Loucy (cell line): ENCODE data around the gene RBM28.

ENCODE experiments used
- H2AFZ ChIP-seq: fragments of 200-600 bp; sonication (generic); 2 replicates; pipeline ENCODE4 v1.6.0; 2016; ENCODE audit warnings: antibody characterized with exemption, mild to moderate bottlenecking, low read length, moderate library complexity
- H3F3A ChIP-seq: fragments of 200-600 bp; 2 replicates; pipeline ENCODE4 v1.6.0; 2016; ENCODE audit warnings: antibody characterized with exemption, low read depth, mild to moderate bottlenecking
- H3K27me3 ChIP-seq: fragments of 200-600 bp; sonication (generic); 2 replicates; pipeline ENCODE4 v1.6.1; 2014; ENCODE audit warnings: low read length, mild to moderate bottlenecking; ENCODE audit not compliant: insufficient read depth, poor library complexity, severe bottlenecking
- H3K36me3 ChIP-seq: fragments of 200-600 bp; sonication (generic); 2 replicates; pipeline ENCODE4 v1.6.1; 2016; ENCODE audit warnings: low read length; ENCODE audit not compliant: insufficient read depth
- H3K4me1 ChIP-seq: fragments of 200-600 bp; sonication (generic); 2 replicates; pipeline ENCODE4 v1.5.1; 2014; ENCODE audit warnings: low read length, mild to moderate bottlenecking; ENCODE audit not compliant: insufficient read depth, poor library complexity, severe bottlenecking
- H3K4me2 ChIP-seq: fragments of 200-600 bp; sonication (generic); 2 replicates; pipeline ENCODE4 v1.6.0; 2014; ENCODE audit warnings: antibody characterized with exemption, low read length, low read depth, mild to moderate bottlenecking; ENCODE audit not compliant: poor library complexity, severe bottlenecking
- H3K4me3 ChIP-seq: fragments of 200-600 bp; sonication (generic); 2 replicates; pipeline ENCODE4 v1.5.1; 2014; ENCODE audit warnings: low read length, mild to moderate bottlenecking, mixed read lengths; ENCODE audit not compliant: poor library complexity, severe bottlenecking
- H3K79me2 ChIP-seq: fragments of 200-600 bp; sonication (generic); 2 replicates; pipeline ENCODE4 v1.6.1; 2014; ENCODE audit warnings: low read length; ENCODE audit not compliant: insufficient read depth
- H3K9ac ChIP-seq: fragments of 200-600 bp; sonication (generic); 2 replicates; pipeline ENCODE4 v1.6.0; 2014; ENCODE audit warnings: mild to moderate bottlenecking, low read depth, low read length, moderate library complexity; ENCODE audit not compliant: poor library complexity, severe bottlenecking
- H3K9me2 ChIP-seq: fragments of 200-600 bp; sonication (generic); replicated peaks from 2 replicates; pipeline ENCODE4 v1.6.1; 2016; ENCODE audit warnings: low read depth, low read length, mixed read lengths
- H3K9me3 ChIP-seq: fragments of 200-600 bp; sonication (generic); 2 replicates; pipeline ENCODE4 v1.6.1; 2014; ENCODE audit warnings: mild to moderate bottlenecking, antibody characterized with exemption, low read length, low read depth; ENCODE audit not compliant: insufficient read depth
- H4K20me1 ChIP-seq: fragments of 200-600 bp; sonication (generic); 2 replicates; pipeline ENCODE4 v1.6.0; 2014; ENCODE audit warnings: antibody characterized with exemption, low read length, mild to moderate bottlenecking; ENCODE audit not compliant: insufficient read depth, poor library complexity, severe bottlenecking
- EZH2phosphoT487 ChIP-seq: fragments of 200-600 bp; IDR thresholded peaks from 2 replicates; pipeline ENCODE4 v1.6.1; 2018; ENCODE audit warnings: antibody characterized with exemption, mild to moderate bottlenecking, moderate library complexity, borderline replicate concordance
- TF ChIP-seq, protein P1 (sequence below): fragments of 200-600 bp; sonication (generic); conservative IDR thresholded peaks from 2 replicates; pipeline ENCODE4 v1.5.1; 2014; ENCODE audit warnings: mild to moderate bottlenecking, antibody characterized with exemption, low read length

Gene RBM28

DNA sequence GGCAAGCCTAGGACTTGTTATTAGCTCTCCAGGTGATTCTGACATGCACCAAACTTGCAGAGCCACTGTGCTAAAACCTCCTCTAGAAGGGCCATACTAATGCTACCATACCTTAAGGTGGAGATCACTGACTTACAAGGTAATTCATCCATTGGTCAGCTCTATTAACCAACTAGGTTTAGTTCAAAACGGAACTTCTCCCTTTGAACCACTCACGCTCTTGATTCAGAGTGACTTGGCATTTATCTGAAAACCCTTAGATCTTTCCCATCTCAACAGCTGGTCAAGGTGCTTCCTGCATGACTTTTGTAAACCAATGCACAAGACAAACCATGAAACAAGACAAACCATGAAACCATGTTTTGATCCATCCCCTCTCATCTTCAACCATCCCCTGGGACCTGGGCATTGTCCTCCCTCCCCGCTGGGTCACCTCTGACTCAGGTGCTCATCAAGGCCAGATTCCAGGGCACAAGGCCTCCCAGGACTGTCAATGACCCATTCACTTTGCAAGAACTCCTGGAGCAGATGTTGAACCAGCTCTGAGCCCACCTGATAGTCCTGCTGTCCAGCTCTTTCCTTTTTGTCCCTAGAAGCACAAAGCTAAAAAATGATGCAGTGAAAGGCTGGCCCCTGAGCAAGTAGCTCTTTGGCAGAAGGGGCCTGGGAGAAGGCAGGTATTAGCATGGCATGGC, 47.3 kb upstream of the RBM28 start:
- no peak overlapping the region for H3K4me2 ChIP-seq
- H3K9me2 ChIP-seq: no peaks in the 10 kb centered on the region
- peaks cover 26% of the 10 kb centered on the region for H3K4me1 ChIP-seq
- no peaks in the 10 kb centered on the region for H3K79me2 ChIP-seq
- no peak overlapping the region for H2AFZ ChIP-seq
- H3F3A ChIP-seq: no peaks in the 10 kb centered on the region
- no peaks in the 10 kb centered on the region for H3K9me3 ChIP-seq
- H3K4me3 ChIP-seq: no peak overlapping the region
- H3K9ac ChIP-seq: no peak overlapping the region
- H3K27me3 ChIP-seq: no peaks in the 10 kb centered on the region
- H3K36me3 ChIP-seq: peaks cover 1% of the 10 kb centered on the region; the same call in 1 of the 2 replicates
- TF ChIP-seq, protein P1, sequence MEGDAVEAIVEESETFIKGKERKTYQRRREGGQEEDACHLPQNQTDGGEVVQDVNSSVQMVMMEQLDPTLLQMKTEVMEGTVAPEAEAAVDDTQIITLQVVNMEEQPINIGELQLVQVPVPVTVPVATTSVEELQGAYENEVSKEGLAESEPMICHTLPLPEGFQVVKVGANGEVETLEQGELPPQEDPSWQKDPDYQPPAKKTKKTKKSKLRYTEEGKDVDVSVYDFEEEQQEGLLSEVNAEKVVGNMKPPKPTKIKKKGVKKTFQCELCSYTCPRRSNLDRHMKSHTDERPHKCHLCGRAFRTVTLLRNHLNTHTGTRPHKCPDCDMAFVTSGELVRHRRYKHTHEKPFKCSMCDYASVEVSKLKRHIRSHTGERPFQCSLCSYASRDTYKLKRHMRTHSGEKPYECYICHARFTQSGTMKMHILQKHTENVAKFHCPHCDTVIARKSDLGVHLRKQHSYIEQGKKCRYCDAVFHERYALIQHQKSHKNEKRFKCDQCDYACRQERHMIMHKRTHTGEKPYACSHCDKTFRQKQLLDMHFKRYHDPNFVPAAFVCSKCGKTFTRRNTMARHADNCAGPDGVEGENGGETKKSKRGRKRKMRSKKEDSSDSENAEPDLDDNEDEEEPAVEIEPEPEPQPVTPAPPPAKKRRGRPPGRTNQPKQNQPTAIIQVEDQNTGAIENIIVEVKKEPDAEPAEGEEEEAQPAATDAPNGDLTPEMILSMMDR: no peak
- TF ChIP-seq EZH2phosphoT487: no peak
- H4K20me1 ChIP-seq: no peaks in the 10 kb centered on the region

DNA sequence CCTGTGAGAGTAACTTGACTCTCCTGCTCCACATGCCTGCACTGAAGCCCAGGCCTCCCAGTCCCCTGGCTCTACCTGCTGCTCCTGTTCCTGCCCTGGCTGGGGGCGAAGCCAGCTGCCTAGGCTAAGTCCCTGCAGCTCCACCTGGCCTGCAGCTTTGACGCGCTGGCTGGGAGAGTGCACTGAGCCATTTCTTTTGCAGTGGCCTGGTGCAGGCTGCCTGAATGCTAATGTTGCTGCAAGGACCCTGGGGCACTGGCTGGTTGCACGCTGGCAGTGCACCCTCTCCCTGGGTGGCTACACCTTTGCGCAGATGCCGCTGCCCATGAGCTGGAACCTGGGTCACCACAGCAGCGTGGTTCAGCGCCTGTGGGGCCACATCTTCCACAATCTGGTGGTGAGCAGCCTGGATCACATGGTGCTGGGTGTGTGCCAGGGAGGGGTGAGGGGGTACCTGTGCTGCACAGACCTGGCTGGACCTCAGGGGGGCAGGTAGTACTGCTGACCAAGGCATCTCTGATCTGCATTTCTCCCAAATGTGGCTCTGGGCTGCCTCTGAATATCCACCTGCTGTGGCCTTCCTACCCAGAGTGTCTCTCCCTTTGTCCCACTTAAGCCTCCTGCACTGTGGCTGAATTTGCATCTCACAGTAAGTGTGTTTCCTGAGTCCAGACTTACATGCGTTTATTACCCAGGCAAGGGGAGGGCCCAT, 46.1 kb upstream of the RBM28 start:
- H3K4me3 ChIP-seq: no peak overlapping the region
- H3K79me2 ChIP-seq: no peaks in the 10 kb centered on the region

DNA sequence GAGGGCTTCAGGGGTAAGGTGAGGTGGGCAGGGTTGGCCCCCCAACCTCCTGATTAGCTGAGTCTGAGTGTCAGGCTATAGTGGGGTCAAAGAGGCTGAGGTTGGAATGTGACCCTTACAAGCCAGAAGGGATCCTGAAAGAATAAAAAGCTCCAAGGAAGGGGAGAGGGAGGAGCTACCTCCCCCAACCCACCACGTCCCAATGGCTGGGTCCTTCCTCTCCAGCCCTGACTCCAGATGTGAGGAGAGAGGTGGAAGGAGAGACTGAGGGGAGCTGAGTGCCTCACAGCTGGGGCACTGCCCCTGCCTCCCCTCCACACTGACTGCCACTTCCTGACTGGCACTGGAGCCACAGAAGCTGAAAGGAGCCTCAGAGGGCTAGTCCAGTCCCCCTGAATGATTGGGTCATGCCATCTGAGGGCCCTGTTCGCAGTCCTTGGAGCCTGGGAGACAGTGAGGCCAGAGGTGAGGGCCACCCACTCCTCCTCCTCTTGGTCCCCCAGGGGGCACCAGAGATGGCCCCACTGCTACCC, 45.4 kb upstream of the RBM28 start:
- H3K9ac ChIP-seq: no peak overlapping the region
- no peaks in the 10 kb centered on the region for H3K27me3 ChIP-seq
- H3K4me1 ChIP-seq: peaks cover 34% of the 10 kb centered on the region

More for the DNA sequence above, 46.1 kb upstream of the RBM28 start:
- peaks cover 33% of the 10 kb centered on the region for H3K4me1 ChIP-seq
- H3K27me3 ChIP-seq: no peaks in the 10 kb centered on the region
- no peaks in the 10 kb centered on the region for H3F3A ChIP-seq
- H4K20me1 ChIP-seq: no peaks in the 10 kb centered on the region
- H2AFZ ChIP-seq: no peak overlapping the region
- H3K9ac ChIP-seq: no peak overlapping the region
- no peaks in the 10 kb centered on the region for H3K9me2 ChIP-seq
- H3K9me3 ChIP-seq: no peaks in the 10 kb centered on the region
- TF ChIP-seq EZH2phosphoT487: no peak
- TF ChIP-seq, protein P1: no peak
- H3K36me3 ChIP-seq: no peaks in the 10 kb centered on the region; the same call in 1 of the 2 replicates
- no peak overlapping the region for H3K4me2 ChIP-seq

More for the DNA sequence above, 45.4 kb upstream of the RBM28 start:
- Histone ChIP-seq H3K4me2 (no peak overlapping the region), H4K20me1 (no peaks in the 10 kb centered on the region), H3K9me2 (no peaks in the 10 kb centered on the region), H3K9me3 (no peaks in the 10 kb centered on the region), H3F3A (no peaks in the 10 kb centered on the region), H3K36me3 (no peaks in the 10 kb centered on the region; the same call in 1 of the 2 replicates), H3K79me2 (no peaks in the 10 kb centered on the region), H3K4me3 (no peak overlapping the region), H2AFZ (peak overlapping the region; percentile 10; the same call in 1 of the 2 replicates)
- TF ChIP-seq, protein P1: peak; percentile 29; the same call in 1 of the 2 replicates
- TF ChIP-seq EZH2phosphoT487: no peak
